Endothelial cell (in vitro differentiated cells): ENCODE results near the gene GRAP2. TPM values are rescaled to one million over a fixed set of nuclear protein-coding genes. Genes with fewer than 3 reads are reported as not detected.

ENCODE experiments used
- DNase-seq: peaks from one replicate; pipeline ENCODE4 v3.0.0; 2021; ENCODE audit warnings: low spot score
- H3K27ac Mint-ChIP-seq: one replicate; pipeline ENCODE4 v1.8.0; 2021; ENCODE audit warnings: mixed read lengths, inconsistent platforms; ENCODE audit not compliant: unreplicated experiment
- H3K27me3 Mint-ChIP-seq: one replicate; pipeline ENCODE4 v1.8.0; 2021; ENCODE audit warnings: mild to moderate bottlenecking, moderate library complexity, mixed read lengths, inconsistent platforms; ENCODE audit not compliant: unreplicated experiment
- H3K36me3 Mint-ChIP-seq: one replicate; pipeline ENCODE4 v1.8.0; 2021; ENCODE audit warnings: mild to moderate bottlenecking, low read depth, mixed read lengths, inconsistent platforms; ENCODE audit not compliant: unreplicated experiment
- H3K4me1 Mint-ChIP-seq: one replicate; pipeline ENCODE4 v1.8.0; 2021; ENCODE audit warnings: mild to moderate bottlenecking, mixed read lengths, inconsistent platforms; ENCODE audit not compliant: unreplicated experiment
- H3K4me3 Mint-ChIP-seq: one replicate; pipeline ENCODE4 v1.8.0; 2021; ENCODE audit warnings: mild to moderate bottlenecking, mixed read lengths, inconsistent platforms; ENCODE audit not compliant: unreplicated experiment
- H3K9me3 Mint-ChIP-seq: one replicate; pipeline ENCODE4 v1.8.0; 2021; ENCODE audit warnings: mixed read lengths, inconsistent platforms; ENCODE audit not compliant: unreplicated experiment
- total RNA-seq: library from RNA; stranded (reverse); fragmentation: NEBNext Ultra II Directional; extraction: Animal tissue kit (Norgen Biotek cat#: 25700); gene quantifications from one replicate; pipeline ENCODE4 v1.2.1, GENCODE V29; 2021; ENCODE audit not compliant: unreplicated experiment
- TF ChIP-seq, protein P1 (sequence below): fragments of 200-600 bp; sonication (generic); IDR thresholded peaks from one replicate; pipeline ENCODE4 v1.5.0; 2021; ENCODE audit warnings: antibody characterized with exemption; ENCODE audit not compliant: unreplicated experiment

Gene GRAP2
- total RNA-seq, 1 donor from 2014 or later, result 20.5 TPM

GRCh38 chr22:39943337-39943736 lies 42.5 kb downstream of the GRAP2 start:
- TF ChIP-seq, protein P1, sequence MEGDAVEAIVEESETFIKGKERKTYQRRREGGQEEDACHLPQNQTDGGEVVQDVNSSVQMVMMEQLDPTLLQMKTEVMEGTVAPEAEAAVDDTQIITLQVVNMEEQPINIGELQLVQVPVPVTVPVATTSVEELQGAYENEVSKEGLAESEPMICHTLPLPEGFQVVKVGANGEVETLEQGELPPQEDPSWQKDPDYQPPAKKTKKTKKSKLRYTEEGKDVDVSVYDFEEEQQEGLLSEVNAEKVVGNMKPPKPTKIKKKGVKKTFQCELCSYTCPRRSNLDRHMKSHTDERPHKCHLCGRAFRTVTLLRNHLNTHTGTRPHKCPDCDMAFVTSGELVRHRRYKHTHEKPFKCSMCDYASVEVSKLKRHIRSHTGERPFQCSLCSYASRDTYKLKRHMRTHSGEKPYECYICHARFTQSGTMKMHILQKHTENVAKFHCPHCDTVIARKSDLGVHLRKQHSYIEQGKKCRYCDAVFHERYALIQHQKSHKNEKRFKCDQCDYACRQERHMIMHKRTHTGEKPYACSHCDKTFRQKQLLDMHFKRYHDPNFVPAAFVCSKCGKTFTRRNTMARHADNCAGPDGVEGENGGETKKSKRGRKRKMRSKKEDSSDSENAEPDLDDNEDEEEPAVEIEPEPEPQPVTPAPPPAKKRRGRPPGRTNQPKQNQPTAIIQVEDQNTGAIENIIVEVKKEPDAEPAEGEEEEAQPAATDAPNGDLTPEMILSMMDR, result no peak
- H3K4me1 Mint-ChIP-seq, result peaks cover 40% of the 10 kb centered on the region
- H3K36me3 Mint-ChIP-seq, result no peaks in the 10 kb centered on the region
- no peaks in the 10 kb centered on the region for H3K27me3 Mint-ChIP-seq
- no peak overlapping the region for H3K4me3 Mint-ChIP-seq
- no peaks in the 10 kb centered on the region for H3K9me3 Mint-ChIP-seq
- no peak overlapping the region for H3K27ac Mint-ChIP-seq
- DNase-seq, result peak; percentile 17

GRCh38 chr22:39943953-39944872 lies 43.3 kb downstream of the GRAP2 start:
- no peak overlapping the region for H3K4me3 Mint-ChIP-seq
- H3K4me1 Mint-ChIP-seq, result peaks cover 48% of the 10 kb centered on the region
- DNase-seq, result no peak
- TF ChIP-seq, protein P1, result no peak
- H3K36me3 Mint-ChIP-seq, result no peaks in the 10 kb centered on the region
- H3K27ac Mint-ChIP-seq, result no peak overlapping the region
- H3K9me3 Mint-ChIP-seq, result no peaks in the 10 kb centered on the region
- no peaks in the 10 kb centered on the region for H3K27me3 Mint-ChIP-seq

GRCh38 chr22:39946126-39946502 lies 45.2 kb downstream of the GRAP2 start:
- H3K4me1 Mint-ChIP-seq, result peaks cover 57% of the 10 kb centered on the region
- no peak for DNase-seq
- no peaks in the 10 kb centered on the region for H3K36me3 Mint-ChIP-seq
- no peak overlapping the region for H3K4me3 Mint-ChIP-seq
- no peaks in the 10 kb centered on the region for H3K9me3 Mint-ChIP-seq
- no peaks in the 10 kb centered on the region for H3K27me3 Mint-ChIP-seq
- TF ChIP-seq, protein P1, result no peak
- peak overlapping the region; percentile 12 for H3K27ac Mint-ChIP-seq

GRCh38 chr22:39946503-39947219 lies 45.8 kb downstream of the GRAP2 start:
- Mint-ChIP-seq H3K27me3 (no peaks in the 10 kb centered on the region), H3K9me3 (no peaks in the 10 kb centered on the region), H3K4me1 (peaks cover 61% of the 10 kb centered on the region), H3K36me3 (no peaks in the 10 kb centered on the region), H3K4me3 (peak overlapping the region; percentile 52), H3K27ac (peak overlapping the region; percentile 95)
- TF ChIP-seq, protein P1, result no peak
- peak; percentile 62 for DNase-seq
